ENCODE results near the gene CSRP3. TPM values are rescaled to one million over a fixed set of nuclear protein-coding genes. Genes with fewer than 3 reads are reported as not detected.

The CSRP3 gene
- total RNA-seq, 1 donor from 2014 or later, result not detected

DNA sequence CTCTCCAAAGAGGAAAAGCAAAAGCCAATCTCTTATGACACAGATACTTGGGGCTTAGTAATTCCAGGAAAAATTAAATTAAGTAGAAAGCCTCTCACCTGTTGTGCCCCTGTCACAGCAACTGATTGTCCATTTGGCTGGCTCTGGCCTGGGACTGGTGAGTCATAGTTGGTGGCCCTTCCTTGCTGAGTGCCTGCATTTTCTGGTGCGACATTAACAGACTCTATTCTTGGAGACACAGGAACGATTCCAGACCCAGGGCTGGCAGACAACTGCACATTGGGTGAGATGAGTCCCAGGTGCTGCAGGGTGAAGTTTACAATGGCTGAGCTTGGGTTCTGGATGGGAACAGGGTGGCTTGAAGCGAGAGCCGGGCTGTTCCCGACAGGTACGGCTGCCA, 23.3 kb upstream of the CSRP3 start:
- no peak for DNase-seq (ENCODE audit: low read depth, low spot score)

GRCh38 chr11:19220903-19221724, 19.3 kb upstream of the CSRP3 start:
- TF ChIP-seq CTCF (conservative IDR thresholded peaks at IDR 0.05), result no peak
- Mint-ChIP-seq H3K9me3 (peaks cover 3% of the 10 kb centered on the region), H3K27ac (ENCODE audit: unreplicated experiment) (no peak overlapping the region), H3K27me3 (ENCODE audit: low read depth) (no peaks in the 10 kb centered on the region), H3K4me1 (no peaks in the 10 kb centered on the region), H3K4me3 (no peak overlapping the region), H3K36me3 (ENCODE audit: low read depth) (peaks cover 27% of the 10 kb centered on the region)
- DNase-seq (ENCODE audit: low read depth, low spot score), result no peak

More for the DNA sequence above, 23.3 kb upstream of the CSRP3 start:
- no peaks in the 10 kb centered on the region for H3K4me1 Mint-ChIP-seq
- H3K4me3 Mint-ChIP-seq, result no peak overlapping the region
- H3K36me3 Mint-ChIP-seq (ENCODE audit: low read depth), result peaks cover 30% of the 10 kb centered on the region
- no peak overlapping the region for H3K27ac Mint-ChIP-seq (ENCODE audit: unreplicated experiment)
- H3K9me3 Mint-ChIP-seq, result peaks cover 3% of the 10 kb centered on the region
- no peak for TF ChIP-seq CTCF (conservative IDR thresholded peaks at IDR 0.05)
- no peaks in the 10 kb centered on the region for H3K27me3 Mint-ChIP-seq (ENCODE audit: low read depth)

GRCh38 chr11:19218786-19219460, 17.1 kb upstream of the CSRP3 start:
- DNase-seq (ENCODE audit: low read depth, low spot score), result no peak
- H3K4me3 Mint-ChIP-seq, result no peak overlapping the region
- H3K27me3 Mint-ChIP-seq (ENCODE audit: low read depth), result peaks cover 2% of the 10 kb centered on the region
- no peak for TF ChIP-seq CTCF (conservative IDR thresholded peaks at IDR 0.05)
- peaks cover 15% of the 10 kb centered on the region for H3K36me3 Mint-ChIP-seq (ENCODE audit: low read depth)
- H3K9me3 Mint-ChIP-seq, result peaks cover 3% of the 10 kb centered on the region
- no peak overlapping the region for H3K27ac Mint-ChIP-seq (ENCODE audit: unreplicated experiment)
- no peaks in the 10 kb centered on the region for H3K4me1 Mint-ChIP-seq

GRCh38 chr11:19218216-19218615, 16.4 kb upstream of the CSRP3 start:
- peaks cover 3% of the 10 kb centered on the region for H3K9me3 Mint-ChIP-seq
- H3K4me1 Mint-ChIP-seq, result no peaks in the 10 kb centered on the region
- peaks cover 15% of the 10 kb centered on the region for H3K36me3 Mint-ChIP-seq (ENCODE audit: low read depth)
- H3K4me3 Mint-ChIP-seq, result no peak overlapping the region
- no peak for TF ChIP-seq CTCF (conservative IDR thresholded peaks at IDR 0.05)
- no peak for DNase-seq (ENCODE audit: low read depth, low spot score)
- no peak overlapping the region for H3K27ac Mint-ChIP-seq (ENCODE audit: unreplicated experiment)
- H3K27me3 Mint-ChIP-seq (ENCODE audit: low read depth), result peaks cover 6% of the 10 kb centered on the region

- TF ChIP-seq CTCF (conservative IDR thresholded peaks at IDR 0.05), result no peak
- DNase-seq (ENCODE audit: low read depth, low spot score), result no peak
- Mint-ChIP-seq H3K4me1 (no peaks in the 10 kb centered on the region), H3K36me3 (ENCODE audit: low read depth) (peaks cover 2% of the 10 kb centered on the region), H3K27me3 (ENCODE audit: low read depth) (peaks cover 9% of the 10 kb centered on the region), H3K9me3 (no peaks in the 10 kb centered on the region), H3K4me3 (no peak overlapping the region), H3K27ac (ENCODE audit: unreplicated experiment) (no peak overlapping the region)
Observed at GRCh38 chr11:19216709-19217374, 15.1 kb upstream of the CSRP3 start.

Data from neural crest cell (in vitro differentiated cells).